OCI-LY3 (cell line): Measurements from ENCODE around the gene TENM4.

ENCODE experiments used
- H2AFZ ChIP-seq: fragments of 200-600, 300-600 bp; shearing (Covaris generic); 2 replicates; pipeline ENCODE4 v1.6.0; 2014; ENCODE audit warnings: antibody characterized with exemption, low read depth, low read length
- H3K27ac ChIP-seq: fragments of 200-600, 300-600 bp; sonication (generic); 2 replicates; pipeline ENCODE4 v1.5.1; 2014; ENCODE audit warnings: mild to moderate bottlenecking, low read length, moderate library complexity, mixed read lengths
- H3K27me3 ChIP-seq: fragments of 200-600, 300-600 bp; sonication (generic); 2 replicates; pipeline ENCODE4 v1.6.1; 2014; ENCODE audit warnings: low read depth, low read length, mixed read lengths
- H3K36me3 ChIP-seq: fragments of 200-600, 300-600 bp; sonication (generic); replicated peaks from 2 replicates; pipeline ENCODE3; 2014; ENCODE audit warnings: low read depth, low read length, mixed read lengths
- H3K4me1 ChIP-seq: fragments of 300-600, 200-600 bp; sonication (generic); 2 replicates; pipeline ENCODE4 v1.6.1; 2014; ENCODE audit warnings: low read length, mixed read lengths
- H3K4me2 ChIP-seq: fragments of 200-600, 300-600 bp; sonication (generic); 2 replicates; pipeline ENCODE4 v1.6.1; 2014; ENCODE audit warnings: low read length, mixed read lengths
- H3K4me3 ChIP-seq: fragments of 300-600, 200-600 bp; sonication (generic); 2 replicates; pipeline ENCODE4 v1.5.1; 2014; ENCODE audit warnings: antibody characterized with exemption, mild to moderate bottlenecking, low read length, moderate library complexity
- H3K79me2 ChIP-seq: fragments of 300-600, 200-600 bp; shearing (Covaris generic); 2 replicates; pipeline ENCODE4 v1.6.1; 2014; ENCODE audit warnings: mild to moderate bottlenecking, low read length, mixed read lengths
- H3K9ac ChIP-seq: fragments of 300-600, 200-600 bp; shearing (Covaris generic); 2 replicates; pipeline ENCODE4 v1.6.0; 2014; ENCODE audit warnings: mild to moderate bottlenecking, low read length, moderate library complexity
- H3K9me3 ChIP-seq: fragments of 200-600, 300-600 bp; shearing (Covaris generic); 2 replicates; pipeline ENCODE4 v1.6.1; 2014; ENCODE audit warnings: low read length, mixed read lengths; ENCODE audit not compliant: insufficient read depth
- H4K20me1 ChIP-seq: fragments of 200-600, 300-600 bp; sonication (generic); 2 replicates; pipeline ENCODE4 v1.6.1; 2016; ENCODE audit warnings: low read length, mixed read lengths; ENCODE audit not compliant: insufficient read depth
- CTCF ChIP-seq: fragments of 200-600, 300-600 bp; sonication (generic); IDR thresholded peaks from 2 replicates; pipeline ENCODE4 v1.5.1; 2014; ENCODE audit warnings: antibody characterized with exemption, low read length, low read depth
- EZH2phosphoT487 ChIP-seq: fragments of 200-600 bp; shearing (Covaris generic); IDR thresholded peaks from 2 replicates; pipeline ENCODE4 v1.6.1; 2018; ENCODE audit warnings: antibody characterized with exemption, mixed run types, low read depth

Gene TENM4

GRCh38 chr11:79422866-79423265 is 18.0 kb downstream of the TENM4 start:
- Histone ChIP-seq H3K27ac (no peak overlapping the region), H3K4me1 (peaks cover 11% of the 10 kb centered on the region), H3K9me3 (no peaks in the 10 kb centered on the region), H3K4me2 (no peak overlapping the region), H3K36me3 (peaks cover 15% of the 10 kb centered on the region), H3K9ac (no peak overlapping the region), H4K20me1 (peaks cover 92% of the 10 kb centered on the region; the same call in 1 of the 2 replicates), H2AFZ (no peak overlapping the region), H3K27me3 (no peaks in the 10 kb centered on the region), H3K4me3 (no peak overlapping the region), H3K79me2 (peaks cover 91% of the 10 kb centered on the region)
- TF ChIP-seq EZH2phosphoT487, result no peak
- TF ChIP-seq CTCF, result no peak

GRCh38 chr11:79421820-79422219 is 19.0 kb downstream of the TENM4 start:
- peaks cover 22% of the 10 kb centered on the region for H3K36me3 ChIP-seq
- H3K4me1 ChIP-seq, result peaks cover 9% of the 10 kb centered on the region
- no peak overlapping the region for H3K27ac ChIP-seq
- no peaks in the 10 kb centered on the region for H3K27me3 ChIP-seq
- H3K4me2 ChIP-seq, result no peak overlapping the region
- H2AFZ ChIP-seq, result no peak overlapping the region
- H3K9me3 ChIP-seq, result no peaks in the 10 kb centered on the region
- no peak overlapping the region for H3K4me3 ChIP-seq
- peaks cover 90% of the 10 kb centered on the region for H3K79me2 ChIP-seq
- peaks cover 82% of the 10 kb centered on the region; the same call in 1 of the 2 replicates for H4K20me1 ChIP-seq
- TF ChIP-seq EZH2phosphoT487 (no peak), CTCF (no peak)
- no peak overlapping the region for H3K9ac ChIP-seq

GRCh38 chr11:79419120-79419519 is 21.7 kb downstream of the TENM4 start:
- Histone ChIP-seq H2AFZ (no peak overlapping the region), H3K4me2 (no peak overlapping the region), H3K27me3 (no peaks in the 10 kb centered on the region)

GRCh38 chr11:79418241-79418640 is 22.6 kb downstream of the TENM4 start:
- no peak overlapping the region for H2AFZ ChIP-seq
- H3K4me1 ChIP-seq, result peaks cover 18% of the 10 kb centered on the region
- no peak overlapping the region for H3K9ac ChIP-seq
- peaks cover 30% of the 10 kb centered on the region for H3K36me3 ChIP-seq
- TF ChIP-seq EZH2phosphoT487 (no peak), CTCF (no peak)
- no peak overlapping the region for H3K4me3 ChIP-seq
- H3K9me3 ChIP-seq, result peaks cover 6% of the 10 kb centered on the region; the same call in 1 of the 2 replicates
- H3K4me2 ChIP-seq, result no peak overlapping the region
- peaks cover 60% of the 10 kb centered on the region; the same call in 1 of the 2 replicates for H4K20me1 ChIP-seq
- H3K79me2 ChIP-seq, result peaks cover 88% of the 10 kb centered on the region
- H3K27me3 ChIP-seq, result no peaks in the 10 kb centered on the region
- no peak overlapping the region for H3K27ac ChIP-seq

More at GRCh38 chr11:79419120-79419519, 21.7 kb downstream of the TENM4 start:
- Histone ChIP-seq H3K27ac (no peak overlapping the region), H3K36me3 (peaks cover 30% of the 10 kb centered on the region), H3K9me3 (peaks cover 6% of the 10 kb centered on the region; the same call in 1 of the 2 replicates), H3K4me3 (no peak overlapping the region), H3K4me1 (peaks cover 10% of the 10 kb centered on the region), H4K20me1 (peaks cover 66% of the 10 kb centered on the region; the same call in 1 of the 2 replicates), H3K79me2 (peaks cover 90% of the 10 kb centered on the region), H3K9ac (no peak overlapping the region)
- TF ChIP-seq CTCF (no peak), EZH2phosphoT487 (no peak)
